B cell (primary cell): ENCODE results near the gene HOMER1. TPM values are rescaled to one million over a fixed set of nuclear protein-coding genes. Genes with fewer than 3 reads are reported as not detected.

Source experiments
- ATAC-seq: fragments of 200-7000 bp; cut with Tn5 transposase; one replicate; pipeline ENCODE4 v1.10.0; 2021; ENCODE audit warnings: low read depth, mild to moderate bottlenecking, moderate number of reproducible peaks, moderate library complexity
- CTCF ChIA-PET: fragments of 350-600 bp; sonication (Branson Sonifier 250); formaldehyde crosslinking; loops from one replicate; lab custom pipeline; 2021; ENCODE audit warnings: antibody characterized with exemption, inconsistent platforms; lab: Charles Lee
- POLR2A ChIA-PET: fragments of 350-600 bp; sonication (Branson Sonifier 250); formaldehyde crosslinking; loops from one replicate; lab custom pipeline; 2021; ENCODE audit warnings: antibody characterized with exemption; lab: Charles Lee
- DNase-seq: peaks from one replicate; pipeline ENCODE4 v3.0.0; 2013
- H2AFZ ChIP-seq: 2 replicates; pipeline ENCODE4 v1.6.1; 2012; ENCODE audit warnings: mild to moderate bottlenecking, low read depth, low read length; ENCODE audit not compliant: insufficient read depth, poor library complexity, severe bottlenecking
- H3K27ac ChIP-seq, 2 donors: 1 replicate in 1 of 2; 2 replicates in 1 of 2; pipeline ENCODE4 v1.5.1; 2012 to 2013; ENCODE audit warnings: low read length in 2 of 2, mild to moderate bottlenecking in 2 of 2, moderate library complexity in 1 of 2
- H3K27me3 ChIP-seq, 4 experiments: fragments of 200-600 bp in 1 of 4; sonication (generic) in 1 of 4; replicated peaks in 1 of 4; 1 replicate in 2 of 4; 2 replicates in 2 of 4; pipeline versions ENCODE4 v1.6.1 to v1.7.0; 2013 to 2016; ENCODE audit warnings: low read length in 3 of 4, mild to moderate bottlenecking in 2 of 4, mixed read lengths in 1 of 4, moderate library complexity in 1 of 4; ENCODE audit not compliant: insufficient read depth in 4 of 4, control insufficient read depth in 3 of 4; ENCODE audit errors: control extremely low read depth in 1 of 4
- H3K36me3 ChIP-seq, 2 experiments: replicated peaks in 1 of 2; 1 replicate in 1 of 2; 2 replicates in 1 of 2; pipeline versions ENCODE4 v1.6.1 to v1.7.1; 2013; ENCODE audit warnings: low read length in 1 of 2; ENCODE audit not compliant: insufficient read depth in 2 of 2, control insufficient read depth in 1 of 2; ENCODE audit errors: control extremely low read depth in 1 of 2, extremely low read depth in 1 of 2
- H3K4me1 ChIP-seq, 2 donors: fragments of 200-600 bp in 1 of 2; sonication (generic) in 1 of 2; 1 replicate in 1 of 2; 2 replicates in 1 of 2; pipeline versions ENCODE4 v1.5.1 to v1.6.1; 2013 to 2017; ENCODE audit warnings: low read length in 2 of 2; ENCODE audit not compliant: control insufficient read depth in 2 of 2, insufficient read depth in 2 of 2
- H3K4me2 ChIP-seq: replicated peaks from 2 replicates; pipeline ENCODE3; 2012; ENCODE audit warnings: mild to moderate bottlenecking, low read depth, low read length; ENCODE audit not compliant: poor library complexity, severe bottlenecking
- H3K4me3 ChIP-seq, 5 experiments: fragments of 200-600 bp in 1 of 5; sonication (generic) in 1 of 5; 1 replicate in 3 of 5; 2 replicates in 2 of 5; pipeline versions ENCODE4 v1.5.1 to v1.7.0; 2011 to 2016; ENCODE audit warnings: low read length in 4 of 5, mild to moderate bottlenecking in 4 of 5, low read depth in 2 of 5, control low read depth in 1 of 5, moderate library complexity in 1 of 5; ENCODE audit not compliant: insufficient read depth in 1 of 5; ENCODE audit errors: control extremely low read depth in 1 of 5, extremely low read depth in 1 of 5
- H3K79me2 ChIP-seq: fragments of 200-600 bp; sonication (generic); one replicate; pipeline ENCODE4 v1.6.0; 2016; ENCODE audit warnings: low read length; ENCODE audit not compliant: control insufficient read depth, insufficient read depth
- H3K9ac ChIP-seq: fragments of 200-600 bp; sonication (generic); 2 replicates; pipeline ENCODE4 v1.6.1; 2017; ENCODE audit warnings: mild to moderate bottlenecking, low read length, moderate library complexity
- H3K9me3 ChIP-seq, 3 donors: one replicate each; pipeline versions ENCODE4 v1.6.1 to v1.7.1; 2013; ENCODE audit warnings: low read length in 2 of 3; ENCODE audit not compliant: control insufficient read depth in 2 of 3, insufficient read depth in 1 of 3; ENCODE audit errors: control extremely low read depth in 1 of 3
- H4K20me1 ChIP-seq: 2 replicates; pipeline ENCODE4 v1.6.0; 2012; ENCODE audit warnings: mild to moderate bottlenecking, low read length; ENCODE audit not compliant: insufficient read depth, control insufficient read depth, poor library complexity, severe bottlenecking
- H3K27ac Mint-ChIP-seq: one replicate; pipeline ENCODE4 v1.8.0; 2021; ENCODE audit warnings: mixed read lengths
- H3K27me3 Mint-ChIP-seq: one replicate; pipeline ENCODE4 v1.8.0; 2021; ENCODE audit warnings: mixed read lengths
- H3K4me1 Mint-ChIP-seq: one replicate; pipeline ENCODE4 v1.8.0; 2021; ENCODE audit warnings: mixed read lengths
- H3K4me3 Mint-ChIP-seq: one replicate; pipeline ENCODE4 v1.8.0; 2021; ENCODE audit warnings: mixed read lengths
- H3K9me3 Mint-ChIP-seq: one replicate; pipeline ENCODE4 v1.8.0; 2022; ENCODE audit warnings: mixed read lengths; ENCODE audit not compliant: insufficient read depth
- CTCF ChIP-seq: fragments of 200-600 bp; IDR thresholded peaks from one replicate; pipeline ENCODE4 v1.8.0; 2022; ENCODE audit warnings: antibody characterized with exemption, mild to moderate bottlenecking
- EZH2 ChIP-seq: IDR thresholded peaks from 2 replicates; pipeline ENCODE4 v1.6.1; 2012; ENCODE audit warnings: borderline replicate concordance, low read depth, mild to moderate bottlenecking, moderate library complexity, low read length; ENCODE audit not compliant: insufficient read depth, poor library complexity, severe bottlenecking
- WGBS: methylation state at CpG from one replicate; pipeline ENCODE4 v1.1.5; 2013; ENCODE audit warnings: missing lambda C conversion rate; ENCODE audit not compliant: insufficient coverage; 5-methylcytosine and 5-hydroxymethylcytosine counted together
- intact Hi-C: fragments of 100-400 bp; cut with micrococcal nuclease; formaldehyde crosslinking; loops from one replicate; pipeline ENCODE4 v1.10.0; 2022
- polyA plus RNA-seq: library from polyadenylated mRNA; depleted of rRNA; stranded (reverse); fragments of >200 nt; gene quantifications from 2 replicates; pipeline ENCODE4 v1.2.3, GENCODE V29; 2012
- total RNA-seq, 2 donors: library from RNA; stranded (reverse); fragments of 120-200 nt in 1 of 2; gene quantifications; 1 replicate in 1 of 2; 2 replicates in 1 of 2; pipeline versions ENCODE4 v1.2.3 to v1.2.4, GENCODE V29; 2013 to 2022

The HOMER1 gene
- total and polyA plus RNA-seq, 2 donors (not counting 1 experiment from before 2014, with no cell fraction given) = 0.63 to 5.4 TPM

DNA sequence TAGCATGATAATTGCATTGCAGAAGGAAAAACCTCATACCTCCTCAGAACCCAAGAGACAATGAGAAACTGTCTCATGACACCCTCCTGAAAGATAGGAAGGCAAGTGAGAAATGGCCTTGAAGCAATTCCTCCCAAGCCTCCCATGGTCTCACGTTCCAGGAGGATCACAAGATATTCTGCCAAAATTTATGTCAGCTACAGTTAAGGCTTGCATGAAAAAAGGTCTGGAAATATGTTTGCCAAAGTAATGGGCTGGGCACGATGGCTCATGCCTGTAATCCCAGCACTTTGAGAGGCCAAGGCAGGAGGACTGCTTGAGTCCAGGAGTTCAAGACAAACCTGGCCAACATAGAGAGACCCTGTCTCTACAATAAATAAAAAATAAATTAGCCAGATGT lies 12.6 kb upstream of the HOMER1 start:
- H3K9me3 Mint-ChIP-seq = peaks cover 7% of the 10 kb centered on the region

DNA sequence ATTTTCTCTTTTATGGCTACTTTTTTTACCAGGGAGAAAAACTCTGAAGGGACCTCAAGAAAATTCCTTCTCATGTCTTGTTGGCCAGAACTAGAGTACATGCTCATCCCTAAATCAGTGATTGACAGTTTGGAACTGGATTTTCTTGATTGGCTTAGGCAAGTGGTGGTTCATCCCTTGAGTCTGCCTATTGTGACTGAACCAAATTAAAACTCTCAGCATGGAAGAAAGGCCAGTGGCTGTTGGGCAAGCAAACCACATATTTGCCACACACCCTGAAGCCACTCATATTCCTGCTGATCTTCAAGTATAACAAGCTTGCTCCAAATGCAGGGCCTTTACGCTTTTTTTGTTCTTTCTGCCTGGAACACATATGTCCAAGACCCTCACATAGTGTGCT lies 7.2 kb upstream of the HOMER1 start:
- Histone ChIP-seq H2AFZ (no peak overlapping the region), H3K79me2 (no peaks in the 10 kb centered on the region), H3K4me3 (no peak overlapping the region), H3K27ac (no peak overlapping the region), H3K36me3 (no peaks in the 10 kb centered on the region), H3K4me2 (no peak overlapping the region), H3K9ac (no peak overlapping the region), H3K27me3 (no peaks in the 10 kb centered on the region), H4K20me1 (no peaks in the 10 kb centered on the region), H3K4me1 (no peaks in the 10 kb centered on the region), H3K9me3 (peaks cover 0 to 11% (median 9%) of the 10 kb centered on the region in 3 donors)
- H3K4me1 Mint-ChIP-seq = peaks cover 9% of the 10 kb centered on the region
- ATAC-seq = no peak
- DNase-seq = no peak
- peaks cover 18% of the 10 kb centered on the region for H3K27me3 Mint-ChIP-seq
- intact Hi-C loops = no loop called here
- H3K27ac Mint-ChIP-seq = no peak overlapping the region
- TF ChIP-seq EZH2 (no peak), CTCF (no peak)
- H3K4me3 Mint-ChIP-seq = no peak overlapping the region
- ChIA-PET POLR2A (no interaction called here), CTCF (no interaction called here)
- WGBS = 100% methylated on average over 1 of the region's 1 CpG
- peaks cover 4% of the 10 kb centered on the region for H3K9me3 Mint-ChIP-seq

More for the DNA sequence above, 12.6 kb upstream of the HOMER1 start:
- CTCF ChIA-PET = no interaction called here
- Histone ChIP-seq H3K4me2 (no peak overlapping the region), H3K4me3 (no peak overlapping the region), H3K79me2 (no peaks in the 10 kb centered on the region), H3K9me3 (peaks cover 0 to 12% (median 10%) of the 10 kb centered on the region in 3 donors), H3K4me1 (no peaks in the 10 kb centered on the region), H3K36me3 (no peaks in the 10 kb centered on the region), H3K27me3 (peaks cover 0 to 4% (median 2%) of the 10 kb centered on the region in 4 experiments), H4K20me1 (no peaks in the 10 kb centered on the region), H3K27ac (no peak overlapping the region), H2AFZ (no peak overlapping the region), H3K9ac (no peak overlapping the region)
- TF ChIP-seq EZH2 (no peak), CTCF (no peak)
- intact Hi-C loops = no loop called here
- ATAC-seq (no peak), DNase-seq (no peak)
- POLR2A ChIA-PET = no interaction called here
- H3K4me1 Mint-ChIP-seq = no peaks in the 10 kb centered on the region
- H3K27ac Mint-ChIP-seq = no peak overlapping the region
- H3K27me3 Mint-ChIP-seq = peaks cover 34% of the 10 kb centered on the region
- WGBS = no CpG with 5 or more reads among the region's 2 CpGs
- H3K4me3 Mint-ChIP-seq = no peak overlapping the region
